GM21381 (cell line): ENCODE data around the gene HPCAL4.

ENCODE experiments used
- ATAC-seq: cut with Tn5 transposase; IDR thresholded peaks from one replicate; pipeline ENCODE4 v1.9.1; 2021; ENCODE audit warnings: mild to moderate bottlenecking, moderate library complexity; ENCODE audit not compliant: unreplicated experiment

Gene HPCAL4

GRCh38 chr1:39704757-39705156 is 13.5 kb upstream of the HPCAL4 start:
- ATAC-seq, result no peak

GRCh38 chr1:39701049-39701439 is 9.8 kb upstream of the HPCAL4 start:
- ATAC-seq, result no peak

- no peak for ATAC-seq
Observed at GRCh38 chr1:39700348-39700747, 9.1 kb upstream of the HPCAL4 start.

GRCh38 chr1:39699419-39699818 is 8.2 kb upstream of the HPCAL4 start:
- ATAC-seq, result no peak

- ATAC-seq, result no peak
Observed at GRCh38 chr1:39698568-39698967, 7.3 kb upstream of the HPCAL4 start.

- ATAC-seq, result no peak
Observed at GRCh38 chr1:39696448-39696847, 5.2 kb upstream of the HPCAL4 start.

- ATAC-seq, result no peak
Observed at GRCh38 chr1:39695016-39695415, 3.8 kb upstream of the HPCAL4 start.

- ATAC-seq, result no peak
Observed at GRCh38 chr1:39694026-39694425, 2.8 kb upstream of the HPCAL4 start.

- no peak for ATAC-seq
Observed at GRCh38 chr1:39692152-39693074, 1.2 kb upstream of the HPCAL4 start.

- ATAC-seq, result no peak
Observed at GRCh38 chr1:39690794-39691382, 345 bp downstream of the HPCAL4 start.

GRCh38 chr1:39690225-39690624 is 1.0 kb downstream of the HPCAL4 start:
- no peak for ATAC-seq

- ATAC-seq, result no peak
Observed at GRCh38 chr1:39689635-39690034, 1.6 kb downstream of the HPCAL4 start.

- ATAC-seq, result no peak
Observed at GRCh38 chr1:39689214-39689613, 2.0 kb downstream of the HPCAL4 start.

GRCh38 chr1:39688706-39689105 is 2.5 kb downstream of the HPCAL4 start:
- no peak for ATAC-seq

- no peak for ATAC-seq
Observed at GRCh38 chr1:39687243-39687642, 4.0 kb downstream of the HPCAL4 start.

GRCh38 chr1:39685071-39685470 is 6.2 kb downstream of the HPCAL4 start:
- ATAC-seq, result no peak

GRCh38 chr1:39684313-39684664 is 6.9 kb downstream of the HPCAL4 start:
- ATAC-seq, result no peak

- ATAC-seq, result no peak
Observed at GRCh38 chr1:39683591-39684312, 7.5 kb downstream of the HPCAL4 start.

GRCh38 chr1:39681999-39682398 is 9.2 kb downstream of the HPCAL4 start:
- no peak for ATAC-seq

GRCh38 chr1:39681294-39681693 is 9.9 kb downstream of the HPCAL4 start:
- no peak for ATAC-seq

- ATAC-seq, result no peak
Observed at GRCh38 chr1:39680751-39681150, 10.5 kb downstream of the HPCAL4 start.

GRCh38 chr1:39679821-39680220 is 11.4 kb downstream of the HPCAL4 start:
- ATAC-seq, result no peak
